Measurements from ENCODE around the gene PRXL2B. TPM values are rescaled to one million over a fixed set of nuclear protein-coding genes. Genes with fewer than 3 reads are reported as not detected.

Gene PRXL2B
- total RNA-seq, 1 experiment from 2014 or later: 32.2 TPM

DNA sequence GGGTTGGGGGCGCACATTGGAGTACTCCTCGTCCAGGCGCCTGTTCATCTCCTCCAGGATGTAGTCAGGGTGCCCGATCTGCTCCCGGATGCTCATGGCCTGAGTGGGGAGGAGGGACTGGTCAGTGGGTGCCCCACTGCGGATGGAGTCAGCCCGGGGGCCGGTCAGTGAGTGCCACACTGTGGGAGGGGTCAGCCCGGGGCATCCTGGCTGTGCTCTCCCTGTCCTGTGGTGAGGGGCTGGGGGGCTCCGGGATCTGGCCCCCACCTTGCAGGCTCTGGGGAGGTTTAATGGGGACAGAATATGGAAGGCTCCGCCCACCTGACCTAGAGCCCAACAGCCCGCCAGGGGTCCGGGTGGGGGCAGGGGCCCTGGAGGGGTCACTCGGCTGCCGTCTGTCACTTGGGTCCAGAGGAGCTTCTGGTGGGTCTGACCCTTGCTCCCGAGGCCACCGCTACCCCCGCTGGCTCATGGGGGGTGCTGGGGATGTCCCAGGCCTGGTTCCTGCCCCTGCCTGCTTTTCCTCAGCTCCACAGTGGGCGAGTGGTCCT, 8.8 kb downstream of the PRXL2B start (continued):
- TF ChIP-seq CBX3 (IDR thresholded peaks at IDR 0.05; ENCODE audit: low read depth): no peak
- TF ChIP-seq SIN3A (IDR thresholded peaks at IDR 0.05; ENCODE audit: low read depth): no peak
- TF ChIP-seq SRF (IDR thresholded peaks at IDR 0.05; ENCODE audit: low read depth): no peak

DNA sequence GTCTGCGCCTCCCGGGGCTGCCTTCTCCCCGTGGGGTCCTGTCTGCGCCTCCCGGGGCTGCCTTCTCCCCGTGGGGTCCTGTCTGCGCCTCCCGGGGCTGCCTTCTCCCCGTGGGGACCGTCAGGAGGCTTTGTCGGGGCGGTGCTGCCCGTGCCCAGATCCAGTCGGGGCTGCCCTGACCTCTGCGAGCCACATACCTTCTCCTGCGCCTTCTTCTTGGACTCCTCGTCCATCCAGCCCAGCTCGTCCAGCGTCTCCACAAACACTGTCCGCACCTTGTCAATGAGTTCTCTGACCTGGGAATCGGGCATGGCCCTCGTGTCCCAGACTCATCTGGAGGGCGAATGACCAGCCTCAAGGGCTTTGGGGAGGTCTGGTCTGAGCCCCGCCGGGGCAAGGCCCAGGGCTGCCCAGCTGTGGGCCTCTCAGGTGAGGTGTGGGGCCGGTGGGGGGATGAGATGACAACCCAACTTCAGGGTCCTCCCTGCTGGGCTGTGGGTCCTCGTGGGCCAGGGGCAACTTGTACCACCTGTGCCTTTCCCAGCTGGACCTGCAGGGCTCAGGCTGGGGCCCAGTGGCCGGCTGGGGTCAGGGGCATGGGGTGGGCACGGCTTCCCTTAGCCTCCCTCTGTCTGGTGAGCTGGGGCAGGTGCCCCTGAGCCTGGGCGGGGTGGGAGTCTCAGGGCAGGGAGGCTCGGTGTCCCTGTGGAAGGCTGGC, 9.4 kb downstream of the PRXL2B start:
- Histone ChIP-seq H3K27ac (ENCODE audit: low read depth, low read length) (no peak overlapping the region), H3K27me3 (ENCODE audit: insufficient read depth, low read length) (no peaks in the 10 kb centered on the region), H2AFZ (ENCODE audit: low read depth, low read length, poor library complexity, severe bottlenecking) (no peak overlapping the region), H3K9me3 (ENCODE audit: control insufficient read depth in 1 of 2, insufficient read depth in 1 of 2, low read depth in 1 of 2, low read length in 2 of 2) (no peaks in the 10 kb centered on the region), H3K4me2 (ENCODE audit: low read length) (no peak overlapping the region), H3K79me2 (ENCODE audit: insufficient read depth, low read length) (no peaks in the 10 kb centered on the region), H3K9me2 (ENCODE audit: insufficient read depth) (no peaks in the 10 kb centered on the region), H3K4me1 (ENCODE audit: control insufficient read depth in 1 of 2, insufficient read depth in 2 of 2, low read length in 2 of 2) (no peaks in the 10 kb centered on the region), H3K36me3 (ENCODE audit: control insufficient read depth in 1 of 2, insufficient read depth in 2 of 2, low read length in 2 of 2) (no peaks in the 10 kb centered on the region), H3K4me3 (replicated peaks in 1 of 2; ENCODE audit: low read depth in 1 of 2, low read length in 2 of 2) (no peak overlapping the region), H3K9ac (ENCODE audit: low read length) (no peak overlapping the region), H4K20me1 (ENCODE audit: insufficient read depth) (no peaks in the 10 kb centered on the region)
- ChIA-PET CTCF (interaction anchor here (0.6 kb wide), 1 partner anchor 824 kb away, joined by 3 read pairs; no protein-coding TSS in a partner anchor), RAD21 (ENCODE audit: low non-redundant PET in 1 of 2, low total read pairs in 2 of 2, uncharacterized antibody in 2 of 2, unreplicated experiment in 2 of 2) (no interaction called here), POLR2A (no interaction called here)
- TF ChIP-seq TCF7L2 (IDR thresholded peaks at IDR 0.05; ENCODE audit: borderline replicate concordance, extremely low read depth, insufficient read depth, insufficient read length) (no peak), ELF1 (IDR thresholded peaks at IDR 0.05; ENCODE audit: borderline replicate concordance, low read depth) (no peak), POLR2A (IDR thresholded peaks at IDR 0.05; ENCODE audit: borderline replicate concordance, extremely low read depth, insufficient read depth, insufficient read length) (no peak), YY1 (IDR thresholded peaks at IDR 0.05; ENCODE audit: extremely low read depth, insufficient replicate concordance, low read depth, low read length) (no peak), CBX3 (IDR thresholded peaks at IDR 0.05; ENCODE audit: low read depth) (no peak), ZFX (IDR thresholded peaks at IDR 0.05) (no peak)
- TF ChIP-seq, protein P1, sequence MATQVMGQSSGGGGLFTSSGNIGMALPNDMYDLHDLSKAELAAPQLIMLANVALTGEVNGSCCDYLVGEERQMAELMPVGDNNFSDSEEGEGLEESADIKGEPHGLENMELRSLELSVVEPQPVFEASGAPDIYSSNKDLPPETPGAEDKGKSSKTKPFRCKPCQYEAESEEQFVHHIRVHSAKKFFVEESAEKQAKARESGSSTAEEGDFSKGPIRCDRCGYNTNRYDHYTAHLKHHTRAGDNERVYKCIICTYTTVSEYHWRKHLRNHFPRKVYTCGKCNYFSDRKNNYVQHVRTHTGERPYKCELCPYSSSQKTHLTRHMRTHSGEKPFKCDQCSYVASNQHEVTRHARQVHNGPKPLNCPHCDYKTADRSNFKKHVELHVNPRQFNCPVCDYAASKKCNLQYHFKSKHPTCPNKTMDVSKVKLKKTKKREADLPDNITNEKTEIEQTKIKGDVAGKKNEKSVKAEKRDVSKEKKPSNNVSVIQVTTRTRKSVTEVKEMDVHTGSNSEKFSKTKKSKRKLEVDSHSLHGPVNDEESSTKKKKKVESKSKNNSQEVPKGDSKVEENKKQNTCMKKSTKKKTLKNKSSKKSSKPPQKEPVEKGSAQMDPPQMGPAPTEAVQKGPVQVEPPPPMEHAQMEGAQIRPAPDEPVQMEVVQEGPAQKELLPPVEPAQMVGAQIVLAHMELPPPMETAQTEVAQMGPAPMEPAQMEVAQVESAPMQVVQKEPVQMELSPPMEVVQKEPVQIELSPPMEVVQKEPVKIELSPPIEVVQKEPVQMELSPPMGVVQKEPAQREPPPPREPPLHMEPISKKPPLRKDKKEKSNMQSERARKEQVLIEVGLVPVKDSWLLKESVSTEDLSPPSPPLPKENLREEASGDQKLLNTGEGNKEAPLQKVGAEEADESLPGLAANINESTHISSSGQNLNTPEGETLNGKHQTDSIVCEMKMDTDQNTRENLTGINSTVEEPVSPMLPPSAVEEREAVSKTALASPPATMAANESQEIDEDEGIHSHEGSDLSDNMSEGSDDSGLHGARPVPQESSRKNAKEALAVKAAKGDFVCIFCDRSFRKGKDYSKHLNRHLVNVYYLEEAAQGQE (IDR thresholded peaks at IDR 0.05; ENCODE audit: low read depth): no peak
- TF ChIP-seq, protein P2, sequence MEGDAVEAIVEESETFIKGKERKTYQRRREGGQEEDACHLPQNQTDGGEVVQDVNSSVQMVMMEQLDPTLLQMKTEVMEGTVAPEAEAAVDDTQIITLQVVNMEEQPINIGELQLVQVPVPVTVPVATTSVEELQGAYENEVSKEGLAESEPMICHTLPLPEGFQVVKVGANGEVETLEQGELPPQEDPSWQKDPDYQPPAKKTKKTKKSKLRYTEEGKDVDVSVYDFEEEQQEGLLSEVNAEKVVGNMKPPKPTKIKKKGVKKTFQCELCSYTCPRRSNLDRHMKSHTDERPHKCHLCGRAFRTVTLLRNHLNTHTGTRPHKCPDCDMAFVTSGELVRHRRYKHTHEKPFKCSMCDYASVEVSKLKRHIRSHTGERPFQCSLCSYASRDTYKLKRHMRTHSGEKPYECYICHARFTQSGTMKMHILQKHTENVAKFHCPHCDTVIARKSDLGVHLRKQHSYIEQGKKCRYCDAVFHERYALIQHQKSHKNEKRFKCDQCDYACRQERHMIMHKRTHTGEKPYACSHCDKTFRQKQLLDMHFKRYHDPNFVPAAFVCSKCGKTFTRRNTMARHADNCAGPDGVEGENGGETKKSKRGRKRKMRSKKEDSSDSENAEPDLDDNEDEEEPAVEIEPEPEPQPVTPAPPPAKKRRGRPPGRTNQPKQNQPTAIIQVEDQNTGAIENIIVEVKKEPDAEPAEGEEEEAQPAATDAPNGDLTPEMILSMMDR (IDR thresholded peaks at IDR 0.05 in 2 of 3, conservative IDR thresholded peaks at IDR 0.05 in 1 of 3; ENCODE audit: borderline replicate concordance in 1 of 3, insufficient read depth in 1 of 3, low read depth in 2 of 3, low read length in 2 of 3): no peak
- TF ChIP-seq, protein P3, sequence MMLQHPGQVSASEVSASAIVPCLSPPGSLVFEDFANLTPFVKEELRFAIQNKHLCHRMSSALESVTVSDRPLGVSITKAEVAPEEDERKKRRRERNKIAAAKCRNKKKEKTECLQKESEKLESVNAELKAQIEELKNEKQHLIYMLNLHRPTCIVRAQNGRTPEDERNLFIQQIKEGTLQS (IDR thresholded peaks at IDR 0.05): no peak
- ATAC-seq (no peak), DNase-seq (ENCODE audit: low read depth, low spot score) (no peak)
- BruUV-seq (replicated peaks): no TSS peak
- intact Hi-C loops (cut with micrococcal nuclease): no loop called here

Measured in HCT116 (cell line).